ENCODE data around the gene GRID1. TPM values are rescaled to one million over a fixed set of nuclear protein-coding genes. Genes with fewer than 3 reads are reported as not detected.

The GRID1 gene
- total RNA-seq, 2 donors from 2014 or later: 0.52 to 0.59 TPM

DNA sequence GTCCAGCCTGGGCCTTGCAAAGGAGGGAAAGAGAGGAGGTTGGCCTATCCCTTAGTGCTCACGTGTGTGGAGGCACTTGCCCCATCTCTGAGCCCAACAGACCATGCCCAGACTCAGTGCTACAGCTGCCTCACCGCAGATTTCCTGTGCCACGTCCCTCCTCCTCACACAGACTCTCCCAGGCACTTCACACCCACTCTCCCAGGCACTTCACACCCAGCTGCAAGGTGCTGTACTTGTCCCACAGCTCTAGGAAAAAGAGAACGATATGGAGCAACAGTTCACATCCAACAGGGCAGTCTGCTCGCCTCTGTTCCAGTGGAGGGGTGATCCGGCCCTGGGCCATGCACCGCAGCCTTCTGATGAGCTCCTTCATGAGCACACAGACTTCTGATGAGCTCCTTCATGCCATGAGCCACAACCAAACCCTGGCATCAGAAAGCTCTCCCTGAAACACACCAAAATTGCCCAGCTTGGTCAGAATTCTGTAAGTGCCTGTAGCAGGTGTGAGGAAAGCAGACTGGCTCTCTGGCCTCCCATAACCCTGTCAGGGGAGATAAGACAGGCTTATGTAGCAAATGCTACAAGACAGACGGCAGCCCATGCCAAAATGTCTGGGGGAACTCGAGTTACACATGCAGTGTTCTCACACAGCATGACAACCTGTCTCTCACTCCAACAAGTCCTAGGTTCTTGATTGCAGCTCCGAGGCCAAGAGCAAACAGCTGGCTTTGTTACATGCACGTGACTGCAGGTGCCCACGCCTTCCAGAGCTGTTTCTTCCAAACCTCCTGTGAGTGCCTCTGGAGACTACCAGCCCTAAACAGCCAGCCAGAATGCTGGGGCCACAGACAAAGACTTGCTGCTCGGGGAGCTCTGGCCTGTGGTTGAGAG lies 348.5 kb downstream of the GRID1 start:
- intact Hi-C loops (cut with DNase I): no loop called here
- peak; percentile 90 to 91 for ATAC-seq
- peak; percentile 43 for DNase-seq

- intact Hi-C loops (cut with DNase I): no loop called here
- DNase-seq (no peak), ATAC-seq (no peak)
Measured at GRCh38 chr10:86013568-86013967, 353.0 kb downstream of the GRID1 start.

GRCh38 chr10:86007171-86007570 lies 359.4 kb downstream of the GRID1 start:
- ATAC-seq (no peak), DNase-seq (no peak)
- intact Hi-C loops (cut with DNase I): no loop called here

GRCh38 chr10:86004337-86004736 lies 362.3 kb downstream of the GRID1 start:
- ATAC-seq (no peak), DNase-seq (no peak)
- intact Hi-C loops (cut with DNase I): no loop called here

DNA sequence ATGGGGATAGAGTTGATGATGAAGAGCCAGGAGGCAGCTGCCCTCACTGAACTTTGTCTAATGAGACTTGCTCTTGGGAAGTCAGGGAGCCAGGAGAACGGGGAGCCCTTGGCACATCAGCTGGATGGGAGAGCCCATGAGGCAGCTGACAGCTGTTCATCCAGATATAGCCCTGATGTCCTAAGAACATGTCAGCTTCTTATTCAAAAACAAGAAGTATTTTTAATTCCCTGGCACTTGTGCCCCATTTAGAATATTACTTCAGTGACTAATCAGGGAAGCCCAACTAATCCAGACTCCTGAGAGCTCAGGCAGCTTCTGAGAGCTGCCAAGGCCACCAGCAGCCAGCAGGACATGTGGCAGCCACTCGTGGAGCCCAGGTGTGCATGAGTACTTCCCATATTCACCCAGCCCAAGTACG lies 363.4 kb downstream of the GRID1 start:
- peak; percentile 95 to 96 for ATAC-seq
- intact Hi-C loops (cut with DNase I): no loop called here
- DNase-seq: no peak

GRCh38 chr10:86001521-86001920 lies 365.1 kb downstream of the GRID1 start:
- ATAC-seq (no peak), DNase-seq (no peak)
- intact Hi-C loops (cut with DNase I): no loop called here

GRCh38 chr10:85997544-85997943 lies 369.1 kb downstream of the GRID1 start:
- intact Hi-C loops (cut with DNase I): loop anchor here in 1 of 2 donors (10.0 kb wide), 1 partner anchor 377 kb away; no protein-coding TSS in a partner anchor
- ATAC-seq: no peak
- no peak for DNase-seq

DNA sequence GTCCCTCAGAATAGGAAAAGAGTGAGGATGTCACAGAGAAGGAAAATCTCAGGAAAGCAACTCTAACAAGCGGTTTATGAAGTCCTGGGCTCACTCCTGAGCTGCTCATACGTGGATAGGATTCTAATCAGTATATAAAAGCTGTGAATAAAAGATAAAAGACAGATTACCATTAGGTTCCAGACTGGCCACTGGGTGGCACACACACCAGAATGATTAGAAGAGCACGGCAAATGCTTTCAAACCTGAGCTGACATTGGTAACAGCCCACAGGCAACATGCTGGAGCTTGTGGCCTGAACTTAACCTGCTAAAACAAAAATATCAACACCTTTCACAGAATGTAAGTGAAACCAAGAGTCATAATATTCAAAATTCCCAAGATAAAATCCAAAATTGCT lies 370.8 kb downstream of the GRID1 start:
- intact Hi-C loops (cut with DNase I): loop anchor here in 1 of 2 donors (10.0 kb wide), 1 partner anchor 379 kb away; no protein-coding TSS in a partner anchor
- DNase-seq: no peak
- peak in 1 of 2 donors; percentile 33 for ATAC-seq

- DNase-seq (no peak), ATAC-seq (no peak)
- intact Hi-C loops (cut with DNase I): loop anchor here in 1 of 2 donors (10.0 kb wide), 1 partner anchor 381 kb away; no protein-coding TSS in a partner anchor
Measured at GRCh38 chr10:85993840-85994507, 372.6 kb downstream of the GRID1 start.

GRCh38 chr10:85993140-85993539 lies 373.5 kb downstream of the GRID1 start:
- intact Hi-C loops (cut with DNase I): loop anchor here in 1 of 2 donors (10.0 kb wide), 1 partner anchor 382 kb away; no protein-coding TSS in a partner anchor
- DNase-seq: no peak
- no peak for ATAC-seq

DNA sequence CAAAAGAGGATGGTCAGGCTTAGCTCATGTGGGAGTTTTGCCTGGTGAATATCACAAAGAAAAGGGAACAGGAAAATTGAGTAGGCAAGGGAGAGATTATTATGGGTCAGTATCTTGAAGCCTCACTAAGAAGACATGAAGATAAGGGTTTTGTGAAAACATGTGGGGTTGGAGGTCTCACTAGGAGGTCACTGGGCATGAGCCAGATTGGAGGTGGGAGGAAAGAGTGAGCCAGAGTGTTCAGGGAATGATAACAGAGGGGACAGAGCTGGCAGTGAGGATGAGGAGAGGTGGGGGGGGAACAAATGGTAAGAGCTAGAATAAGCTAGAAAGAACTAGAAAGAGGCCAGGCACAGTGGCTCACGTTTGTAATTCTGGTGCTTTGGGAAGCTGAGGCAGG lies 374.3 kb downstream of the GRID1 start:
- DNase-seq (no peak), ATAC-seq (no peak)
- intact Hi-C loops (cut with DNase I): loop anchor here in 1 of 2 donors (10.0 kb wide), 1 partner anchor 382 kb away; no protein-coding TSS in a partner anchor

- intact Hi-C loops (cut with DNase I): no loop called here
- DNase-seq (no peak), ATAC-seq (no peak)
Measured at GRCh38 chr10:85986777-85987176, 379.8 kb downstream of the GRID1 start.

- intact Hi-C loops (cut with DNase I): no loop called here
- ATAC-seq: no peak
- no peak for DNase-seq
Measured at GRCh38 chr10:85983051-85983450, 383.5 kb downstream of the GRID1 start.

- intact Hi-C loops (cut with DNase I): no loop called here
- DNase-seq (no peak), ATAC-seq (no peak)
Measured at GRCh38 chr10:85979598-85979997, 387.0 kb downstream of the GRID1 start.

DNA sequence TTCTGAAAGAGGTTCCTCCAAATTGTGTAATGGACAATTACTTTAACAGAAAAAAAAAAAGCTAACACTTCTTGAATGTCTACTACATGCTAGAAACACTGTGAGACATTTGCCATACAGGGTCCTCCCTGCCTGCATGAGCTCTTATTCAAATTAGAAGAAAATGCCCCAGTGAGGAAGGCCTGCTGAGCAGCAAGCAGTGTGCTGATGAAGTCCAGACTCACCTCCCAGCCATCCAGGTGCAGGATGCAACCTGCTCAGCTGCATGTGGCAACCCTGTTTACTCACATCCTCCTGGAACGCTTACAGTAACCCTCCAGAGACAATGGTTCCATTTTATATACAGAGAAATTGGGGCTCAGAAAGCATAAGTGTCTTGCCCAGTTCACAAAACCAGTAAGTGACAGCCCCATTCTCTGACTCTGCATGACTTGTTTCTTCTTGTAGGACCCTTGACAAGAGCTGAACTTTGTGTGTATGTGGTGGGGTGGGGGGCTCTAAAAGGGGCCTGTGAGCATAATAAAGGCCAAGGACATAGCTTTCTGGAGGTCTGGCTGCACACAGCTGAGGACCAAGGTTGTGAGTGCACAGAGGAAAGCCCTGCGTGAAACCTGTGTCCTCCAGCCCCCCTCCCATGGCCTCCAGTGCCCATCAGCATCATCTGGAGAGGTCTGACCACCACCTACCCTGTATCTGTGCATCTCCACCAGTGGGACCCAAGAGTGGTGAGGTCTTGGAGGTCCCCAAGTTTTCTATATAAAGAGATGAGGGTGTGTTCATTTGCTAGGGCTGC lies 387.8 kb downstream of the GRID1 start:
- no peak for ATAC-seq
- intact Hi-C loops (cut with DNase I): no loop called here
- no peak for DNase-seq

DNA sequence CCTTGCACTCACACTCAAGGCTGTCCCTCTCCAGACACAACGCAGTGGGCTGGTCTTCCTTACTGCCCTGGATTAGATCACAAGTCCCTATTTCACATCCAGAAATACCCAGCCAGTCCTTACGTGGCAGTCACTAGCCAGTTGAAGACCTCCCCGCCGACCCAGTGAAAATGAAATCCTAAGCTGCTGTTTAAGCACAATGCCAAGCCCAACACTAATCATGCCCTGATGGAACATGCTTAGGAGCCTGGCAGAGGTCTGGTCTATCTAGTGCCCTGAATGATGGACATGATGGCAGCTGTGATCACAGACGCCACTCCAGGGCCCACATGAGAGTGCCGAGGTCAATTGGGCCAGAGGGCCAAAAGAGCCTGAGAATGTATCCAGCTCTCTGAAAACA lies 389.0 kb downstream of the GRID1 start:
- ATAC-seq (no peak), DNase-seq (no peak)
- intact Hi-C loops (cut with DNase I): no loop called here

DNA sequence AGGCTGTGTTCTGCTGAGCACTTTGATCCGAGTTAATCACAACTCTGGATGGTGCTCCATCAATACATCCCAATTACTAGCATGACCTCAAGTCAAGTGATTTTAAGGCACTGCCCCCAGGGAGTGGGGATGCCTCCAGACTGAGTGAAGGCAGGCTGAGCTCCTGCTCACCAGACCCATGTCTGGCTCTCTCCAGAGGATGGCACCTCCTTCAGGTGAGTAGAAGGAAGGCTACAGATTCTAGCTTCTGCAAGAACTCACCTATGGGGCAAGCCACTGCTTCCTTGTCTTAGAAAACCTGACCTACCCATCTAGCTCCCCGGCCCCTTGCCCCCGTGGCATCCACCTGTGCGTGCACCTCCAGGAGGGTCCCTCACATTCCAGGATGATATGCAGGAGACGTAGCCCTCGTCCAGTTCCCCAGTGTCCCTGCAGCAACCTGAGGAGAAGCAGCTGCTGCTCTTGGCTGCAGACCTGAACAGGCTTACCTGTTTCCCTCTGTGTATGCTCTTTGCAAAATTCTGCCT lies 390.3 kb downstream of the GRID1 start:
- intact Hi-C loops (cut with DNase I): no loop called here
- no peak for DNase-seq

GRCh38 chr10:85971494-85971893 lies 395.1 kb downstream of the GRID1 start:
- DNase-seq: no peak
- ATAC-seq: no peak
- intact Hi-C loops (cut with DNase I): no loop called here

More for the DNA sequence above, 390.3 kb downstream of the GRID1 start:
- ATAC-seq: no peak

DNA sequence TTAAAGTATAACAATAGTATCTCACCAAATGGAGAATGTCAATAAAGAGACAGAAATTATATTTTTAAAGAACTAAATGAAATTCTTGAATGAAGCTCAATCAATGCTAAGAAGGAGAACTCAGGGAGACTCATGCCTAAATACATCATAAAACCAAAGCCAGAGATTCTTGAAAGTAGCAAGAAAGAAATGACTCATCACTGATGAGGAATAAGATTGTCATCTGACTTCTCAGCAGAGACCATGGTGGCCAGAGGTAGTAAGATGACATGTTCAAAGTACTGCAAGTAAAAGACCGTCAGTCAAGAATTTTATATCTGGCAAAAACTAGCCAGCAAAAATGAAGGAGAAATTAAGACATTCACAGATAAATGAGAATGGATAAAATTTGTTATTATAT lies 399.0 kb downstream of the GRID1 start:
- ATAC-seq: no peak
- intact Hi-C loops (cut with DNase I): no loop called here
- DNase-seq: no peak

Measured in left cardiac atrium (tissue), 4 donors.